ENCODE measurements around the gene MB21D2.

- TF ChIP-seq CTCF (conservative IDR thresholded peaks at IDR 0.05; ENCODE audit: low read depth, low read length) (no peak), EZH2 (IDR thresholded peaks at IDR 0.05; ENCODE audit: low read length, unreplicated experiment) (no peak)
Measured at GRCh38 chr3:192905980-192906678, 11.5 kb downstream of the MB21D2 start.
